Immature natural killer cell (primary cell): ENCODE results near the gene OR6K3. TPM values are rescaled to one million over a fixed set of nuclear protein-coding genes. Genes with fewer than 3 reads are reported as not detected.

Experiments used
- DNase-seq, 3 donors: peaks; one replicate each; pipeline ENCODE4 v3.0.0; 2022; ENCODE audit warnings: mixed read lengths in 1 of 3
- H3K27ac Mint-ChIP-seq, 6 donors: one replicate each; pipeline ENCODE4 v1.8.0; 2020; ENCODE audit warnings: mixed read lengths in 6 of 6, mild to moderate bottlenecking in 5 of 6, inconsistent platforms in 4 of 6, moderate library complexity in 3 of 6
- H3K27me3 Mint-ChIP-seq, 3 donors: one replicate each; pipeline ENCODE4 v1.8.0; 2020 to 2021; ENCODE audit warnings: low read depth in 3 of 3, mild to moderate bottlenecking in 3 of 3, mixed read lengths in 3 of 3, moderate library complexity in 3 of 3, inconsistent platforms in 1 of 3
- H3K36me3 Mint-ChIP-seq, 3 donors: one replicate each; pipeline ENCODE4 v1.8.0; 2020; ENCODE audit warnings: mixed read lengths in 3 of 3, inconsistent platforms in 2 of 3, mild to moderate bottlenecking in 2 of 3
- H3K4me1 Mint-ChIP-seq, 2 donors: one replicate each; pipeline ENCODE4 v1.8.0; 2020; ENCODE audit warnings: inconsistent platforms in 2 of 2, mild to moderate bottlenecking in 2 of 2, mixed read lengths in 2 of 2, moderate library complexity in 1 of 2
- H3K4me3 Mint-ChIP-seq, 5 donors: one replicate each; pipeline ENCODE4 v1.8.0; 2020; ENCODE audit warnings: mild to moderate bottlenecking in 5 of 5, mixed read lengths in 5 of 5, inconsistent platforms in 3 of 5, moderate library complexity in 3 of 5
- H3K9me3 Mint-ChIP-seq, 6 donors: one replicate each; pipeline ENCODE4 v1.8.0; 2020; ENCODE audit warnings: mild to moderate bottlenecking in 6 of 6, mixed read lengths in 6 of 6, inconsistent platforms in 4 of 6, moderate library complexity in 3 of 6
- polyA plus RNA-seq, 3 donors: library from polyadenylated mRNA; unstranded; fragments of 300-500 nt; fragmentation: Illumina TruSeq; gene quantifications; one replicate each; pipeline ENCODE4 v1.2.3, GENCODE V29; 2021

Gene OR6K3
- polyA plus RNA-seq, 3 donors from 2014 or later, result not detected

DNA sequence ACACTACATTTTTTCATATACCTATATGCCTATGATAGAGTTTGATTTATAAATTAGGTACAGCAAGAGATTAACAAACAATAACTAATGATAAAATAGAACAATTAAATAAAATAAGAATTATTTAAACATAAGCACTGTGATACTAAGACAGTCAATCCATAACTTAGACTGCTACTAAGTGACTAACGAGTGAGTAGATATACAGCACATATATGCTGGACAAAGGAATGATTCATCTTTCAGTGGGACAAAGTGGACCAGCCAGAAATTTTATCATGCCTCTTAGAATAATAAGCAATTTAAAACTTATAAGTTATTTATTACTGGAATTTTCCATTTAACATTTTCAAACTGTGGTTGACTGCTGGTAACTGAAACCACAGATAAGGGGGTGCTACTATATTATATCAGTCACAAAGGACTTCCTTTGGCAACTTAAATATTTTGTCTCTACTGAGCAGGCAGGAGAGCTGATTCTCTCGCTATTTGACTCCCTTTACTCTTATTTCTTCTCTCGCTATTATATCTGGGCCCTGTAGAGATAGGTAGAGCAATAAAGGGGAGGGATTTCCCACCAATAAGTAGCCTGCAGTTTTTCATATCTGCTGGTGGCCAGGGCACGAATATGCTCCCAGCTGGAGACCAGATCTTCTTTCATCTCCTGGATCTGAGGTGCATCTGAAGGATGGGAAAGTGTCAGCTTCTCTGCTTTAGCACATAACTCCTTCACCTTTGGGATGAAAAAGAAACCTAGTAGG is 44.8 kb downstream of the OR6K3 start:
- H3K4me1 Mint-ChIP-seq, result peaks cover 3 to 6% of the 10 kb centered on the region in 2 donors
- peaks cover 0 to 2% (median 2%) of the 10 kb centered on the region in 3 donors for H3K27me3 Mint-ChIP-seq
- peak overlapping the region in 1 of 6 donors; percentile 36 for H3K27ac Mint-ChIP-seq
- no peak overlapping the region for H3K4me3 Mint-ChIP-seq
- peaks cover 0 to 4% (median 4%) of the 10 kb centered on the region in 3 donors for H3K36me3 Mint-ChIP-seq
- DNase-seq, result no peak
- H3K9me3 Mint-ChIP-seq, result no peaks in the 10 kb centered on the region

DNA sequence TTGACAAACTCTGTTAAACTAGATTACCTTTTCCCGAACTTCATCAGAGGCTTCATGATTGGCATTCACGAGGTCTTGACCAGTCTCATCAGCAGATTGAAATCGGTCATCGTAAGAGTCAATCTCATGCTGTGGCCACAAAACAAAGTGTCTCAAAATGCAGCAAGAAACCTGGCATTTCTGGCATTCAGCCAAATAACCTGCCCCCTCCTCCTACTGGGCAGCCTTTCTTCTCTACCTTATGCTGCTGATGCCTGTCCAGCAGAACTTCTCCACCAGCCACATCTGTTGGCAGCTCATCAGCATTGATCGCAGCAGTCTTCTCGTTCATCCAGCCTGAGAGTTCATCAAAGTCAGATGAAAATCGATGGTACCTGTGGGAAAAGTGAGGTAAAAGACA is 46.2 kb downstream of the OR6K3 start:
- Mint-ChIP-seq H3K36me3 (peaks cover 0 to 4% (median 4%) of the 10 kb centered on the region in 3 donors), H3K4me1 (peaks cover 3 to 6% of the 10 kb centered on the region in 2 donors), H3K27ac (no peak overlapping the region), H3K4me3 (no peak overlapping the region), H3K9me3 (no peaks in the 10 kb centered on the region), H3K27me3 (peaks cover 0 to 4% (median 2%) of the 10 kb centered on the region in 3 donors)
- no peak for DNase-seq

Other genes with a start within 250 kb of the OR6K3 start
- gene OR10R2, start 248.5 kb downstream of the OR6K3 start, polyA plus RNA-seq, result not detected
- not detected for gene OR6Y1, start 166.3 kb downstream of the OR6K3 start, polyA plus RNA-seq
- not detected for gene OR6P1, start 150.1 kb downstream of the OR6K3 start, polyA plus RNA-seq
- not detected for gene OR10X1, start 140.8 kb downstream of the OR6K3 start, polyA plus RNA-seq
- not detected for gene OR10Z1, start 115.5 kb downstream of the OR6K3 start, polyA plus RNA-seq
- gene SPTA1, start 34.0 kb downstream of the OR6K3 start, polyA plus RNA-seq, result not detected
- not detected for gene OR6K2, start 20.1 kb downstream of the OR6K3 start, polyA plus RNA-seq
- not detected for gene OR6K6, start 34.0 kb upstream of the OR6K3 start, polyA plus RNA-seq
- gene OR6N1, start 51.5 kb upstream of the OR6K3 start, polyA plus RNA-seq, result not detected
- gene OR6N2, start 60.5 kb upstream of the OR6K3 start, polyA plus RNA-seq, result not detected
- gene MNDA, start 110.6 kb upstream of the OR6K3 start, polyA plus RNA-seq, result 10 to 100 TPM in 1 of 3 donors, 1 to 10 TPM in 2; 2.8 to 16.3 (median 8.8) TPM
- 100 to 1,000 TPM; 141 to 290 (median 150) TPM for gene PYHIN1, start 210.8 kb upstream of the OR6K3 start, polyA plus RNA-seq